GM19328 (cell line): ENCODE data around the gene GABRA4.

Experiments used
- ATAC-seq: cut with Tn5 transposase; IDR thresholded peaks from one replicate; pipeline ENCODE4 v1.9.1; 2021; ENCODE audit warnings: mild to moderate bottlenecking, moderate library complexity; ENCODE audit not compliant: unreplicated experiment

The GABRA4 gene

GRCh38 chr4:46933686-46934085, 59.7 kb downstream of the GABRA4 start:
- ATAC-seq, result no peak

GRCh38 chr4:46931981-46932380, 61.4 kb downstream of the GABRA4 start:
- peak; percentile 63 for ATAC-seq

- no peak for ATAC-seq
Measured at GRCh38 chr4:46930891-46931290, 62.5 kb downstream of the GABRA4 start.

DNA sequence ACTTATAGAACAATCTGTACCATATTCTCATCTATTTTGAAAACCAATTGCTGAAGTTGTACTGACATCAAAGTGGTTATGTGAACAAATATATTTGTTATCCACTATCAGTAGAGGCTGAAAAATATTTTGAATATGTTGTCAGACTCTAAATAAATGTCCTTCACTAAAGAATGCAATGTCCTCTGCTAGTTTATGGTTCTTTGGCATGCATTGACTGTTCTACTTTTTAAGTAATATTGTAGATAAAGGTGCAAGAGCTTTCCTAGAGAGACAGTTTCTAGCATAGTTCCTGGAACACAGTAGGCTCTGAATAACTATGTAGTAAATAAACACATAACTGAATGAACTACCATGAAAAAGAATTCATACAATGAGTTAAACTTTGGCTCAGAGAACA, 66.2 kb downstream of the GABRA4 start:
- ATAC-seq, result no peak

- no peak for ATAC-seq
Measured at GRCh38 chr4:46924789-46925529, 68.4 kb downstream of the GABRA4 start.

DNA sequence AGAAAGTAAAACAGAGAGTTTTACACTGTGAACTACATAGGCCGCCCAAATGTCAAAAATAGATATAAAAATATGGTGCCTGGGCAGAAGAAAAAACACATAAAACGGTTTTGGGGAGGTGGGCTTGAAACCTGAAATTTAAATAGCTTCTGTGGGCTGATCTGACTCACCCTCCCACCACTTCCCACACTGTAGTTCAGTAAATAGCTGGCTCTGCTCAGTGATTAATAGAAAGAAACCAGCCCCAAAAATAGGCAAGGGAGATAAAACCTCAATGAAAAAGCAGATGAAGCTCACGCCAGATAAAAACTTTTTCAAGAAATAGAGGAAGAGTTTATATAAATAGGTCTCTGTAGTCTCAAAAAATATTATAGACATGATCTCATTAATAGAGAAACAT, 71.2 kb downstream of the GABRA4 start:
- ATAC-seq, result no peak

DNA sequence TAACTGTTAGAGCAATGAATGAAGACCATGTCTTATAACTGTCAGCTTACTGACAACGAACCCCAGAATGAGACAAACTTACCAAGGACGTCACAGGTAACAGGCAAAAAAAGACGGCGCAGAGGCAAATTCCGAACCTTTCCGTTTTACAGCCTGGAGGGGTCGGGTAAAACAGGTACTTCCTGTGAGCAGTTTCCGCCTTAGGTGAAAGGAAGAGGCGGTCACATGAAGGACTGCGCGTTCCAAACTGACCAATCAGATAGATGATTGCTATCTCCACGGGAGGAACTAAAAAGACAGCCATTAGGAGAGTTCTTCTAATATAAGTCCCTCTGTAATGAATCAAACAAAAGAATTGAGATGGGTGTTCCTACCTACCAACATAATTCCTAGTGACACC, 84.3 kb downstream of the GABRA4 start, which contains the start of gene COX7B2:
Gene COX7B2 (minus strand): TSS at position 168 of the 400 bp plus-strand sequence. CDS start 174,053 bp downstream, outside the sequence.
- no peak for ATAC-seq

- ATAC-seq, result no peak
Measured at GRCh38 chr4:46908148-46908547, 85.2 kb downstream of the GABRA4 start.

DNA sequence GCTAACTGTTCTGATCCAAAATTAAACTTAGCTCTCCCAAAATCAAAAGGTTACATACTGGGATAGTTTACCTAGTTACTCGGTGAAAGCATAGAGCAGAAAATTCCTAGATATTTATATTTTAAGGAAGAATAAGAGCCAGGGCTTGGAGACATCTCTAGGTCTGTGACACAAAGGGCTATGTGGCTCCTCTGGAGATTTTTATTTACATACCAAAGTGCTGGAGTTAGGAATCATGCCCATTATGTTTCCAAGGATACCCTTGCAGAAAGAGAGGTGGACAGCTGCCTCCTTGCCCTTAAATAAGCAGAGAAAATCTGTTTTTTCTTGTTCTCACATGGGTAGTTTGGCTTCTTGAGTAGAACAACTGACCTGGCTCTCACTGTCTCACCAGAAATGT, 93.3 kb downstream of the GABRA4 start:
- no peak for ATAC-seq

DNA sequence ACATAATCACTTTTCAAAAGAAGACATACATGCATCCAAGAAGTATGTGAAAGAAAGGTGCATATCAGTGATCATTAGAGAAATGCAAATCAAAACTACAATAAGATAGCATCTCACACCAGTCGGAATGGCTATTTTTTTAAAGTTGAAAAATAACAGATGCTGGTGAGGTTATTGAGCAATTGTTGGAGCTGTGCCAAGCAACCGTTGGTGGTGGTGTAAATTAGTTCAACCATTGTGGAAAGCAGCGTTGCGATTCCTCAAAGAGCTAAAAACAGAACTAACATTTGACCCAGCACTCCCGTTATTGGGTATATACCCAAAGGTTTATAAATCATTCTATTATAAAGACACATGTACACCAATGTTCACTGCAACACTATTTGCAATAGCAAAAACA, 98.6 kb downstream of the GABRA4 start:
- no peak for ATAC-seq

DNA sequence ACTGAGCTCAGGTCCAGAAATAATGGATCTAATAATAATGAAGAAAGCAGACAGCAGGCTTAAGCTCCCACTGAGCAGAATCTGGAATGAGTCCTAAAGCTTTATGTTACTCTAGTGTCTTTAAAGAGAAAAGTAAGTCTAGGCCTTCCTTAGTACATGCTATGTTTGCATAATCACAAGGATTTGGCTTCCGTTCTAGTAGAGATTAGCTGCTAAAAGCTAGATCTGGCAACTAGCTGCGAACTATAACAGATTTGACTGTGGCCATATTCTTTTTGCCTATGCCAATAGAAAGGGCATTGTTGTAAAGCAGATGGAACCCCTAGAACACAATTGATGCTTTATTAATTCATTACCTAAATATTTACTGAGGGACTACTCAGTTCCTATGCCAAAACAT, 103.3 kb downstream of the GABRA4 start:
- no peak for ATAC-seq

GRCh38 chr4:46889410-46889809, 104.0 kb downstream of the GABRA4 start:
- no peak for ATAC-seq

- ATAC-seq, result no peak
Measured at GRCh38 chr4:46886711-46887110, 106.7 kb downstream of the GABRA4 start.

GRCh38 chr4:46878641-46879040, 114.7 kb downstream of the GABRA4 start:
- no peak for ATAC-seq

- no peak for ATAC-seq
Measured at GRCh38 chr4:46874811-46875210, 118.6 kb downstream of the GABRA4 start.

DNA sequence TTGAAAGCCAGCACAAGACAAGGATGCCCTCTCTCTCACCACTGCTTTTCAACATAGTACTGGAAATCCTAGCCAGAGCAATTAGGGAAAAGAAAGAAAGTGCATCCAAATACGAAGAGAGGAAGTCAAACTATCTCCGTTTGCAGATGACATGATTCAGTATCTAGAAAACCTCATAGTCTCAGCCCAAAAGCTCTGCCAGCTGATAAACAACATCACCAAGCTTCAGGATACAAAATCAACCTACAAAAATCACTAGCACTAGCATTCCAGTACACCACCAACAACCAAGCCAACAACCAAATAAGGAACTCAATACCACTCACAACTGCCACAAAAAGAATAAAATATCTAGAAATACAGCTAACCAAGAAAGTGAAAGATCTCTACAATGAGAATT, 123.0 kb downstream of the GABRA4 start:
- no peak for ATAC-seq
